B cell (primary cell): ENCODE measurements around the gene LIN7A. TPM values are rescaled to one million over a fixed set of nuclear protein-coding genes. Genes with fewer than 3 reads are reported as not detected.

Experiments used
- ATAC-seq: fragments of 200-7000 bp; cut with Tn5 transposase; one replicate; pipeline ENCODE4 v1.10.0; 2021; ENCODE audit warnings: low read depth, mild to moderate bottlenecking, moderate number of reproducible peaks, moderate library complexity
- CTCF ChIA-PET: fragments of 350-600 bp; sonication (Branson Sonifier 250); formaldehyde crosslinking; loops from one replicate; lab custom pipeline; 2021; ENCODE audit warnings: antibody characterized with exemption, inconsistent platforms; lab: Charles Lee
- POLR2A ChIA-PET: fragments of 350-600 bp; sonication (Branson Sonifier 250); formaldehyde crosslinking; loops from one replicate; lab custom pipeline; 2021; ENCODE audit warnings: antibody characterized with exemption; lab: Charles Lee
- DNase-seq: peaks from one replicate; pipeline ENCODE4 v3.0.0; 2013
- H2AFZ ChIP-seq: 2 replicates; pipeline ENCODE4 v1.6.1; 2012; ENCODE audit warnings: mild to moderate bottlenecking, low read depth, low read length; ENCODE audit not compliant: insufficient read depth, poor library complexity, severe bottlenecking
- H3K27ac ChIP-seq, 2 donors: 1 replicate in 1 of 2; 2 replicates in 1 of 2; pipeline ENCODE4 v1.5.1; 2012 to 2013; ENCODE audit warnings: low read length in 2 of 2, mild to moderate bottlenecking in 2 of 2, moderate library complexity in 1 of 2
- H3K27me3 ChIP-seq, 4 experiments: fragments of 200-600 bp in 1 of 4; sonication (generic) in 1 of 4; replicated peaks in 1 of 4; 1 replicate in 2 of 4; 2 replicates in 2 of 4; pipeline versions ENCODE4 v1.6.1 to v1.7.0; 2013 to 2016; ENCODE audit warnings: low read length in 3 of 4, mild to moderate bottlenecking in 2 of 4, mixed read lengths in 1 of 4, moderate library complexity in 1 of 4; ENCODE audit not compliant: insufficient read depth in 4 of 4, control insufficient read depth in 3 of 4; ENCODE audit errors: control extremely low read depth in 1 of 4
- H3K36me3 ChIP-seq, 2 experiments: replicated peaks in 1 of 2; 1 replicate in 1 of 2; 2 replicates in 1 of 2; pipeline versions ENCODE4 v1.6.1 to v1.7.1; 2013; ENCODE audit warnings: low read length in 1 of 2; ENCODE audit not compliant: insufficient read depth in 2 of 2, control insufficient read depth in 1 of 2; ENCODE audit errors: control extremely low read depth in 1 of 2, extremely low read depth in 1 of 2
- H3K4me1 ChIP-seq, 2 donors: fragments of 200-600 bp in 1 of 2; sonication (generic) in 1 of 2; 1 replicate in 1 of 2; 2 replicates in 1 of 2; pipeline versions ENCODE4 v1.5.1 to v1.6.1; 2013 to 2017; ENCODE audit warnings: low read length in 2 of 2; ENCODE audit not compliant: control insufficient read depth in 2 of 2, insufficient read depth in 2 of 2
- H3K4me2 ChIP-seq: replicated peaks from 2 replicates; pipeline ENCODE3; 2012; ENCODE audit warnings: mild to moderate bottlenecking, low read depth, low read length; ENCODE audit not compliant: poor library complexity, severe bottlenecking
- H3K4me3 ChIP-seq, 5 experiments: fragments of 200-600 bp in 1 of 5; sonication (generic) in 1 of 5; 1 replicate in 3 of 5; 2 replicates in 2 of 5; pipeline versions ENCODE4 v1.5.1 to v1.7.0; 2011 to 2016; ENCODE audit warnings: low read length in 4 of 5, mild to moderate bottlenecking in 4 of 5, low read depth in 2 of 5, control low read depth in 1 of 5, moderate library complexity in 1 of 5; ENCODE audit not compliant: insufficient read depth in 1 of 5; ENCODE audit errors: control extremely low read depth in 1 of 5, extremely low read depth in 1 of 5
- H3K79me2 ChIP-seq: fragments of 200-600 bp; sonication (generic); one replicate; pipeline ENCODE4 v1.6.0; 2016; ENCODE audit warnings: low read length; ENCODE audit not compliant: control insufficient read depth, insufficient read depth
- H3K9ac ChIP-seq: fragments of 200-600 bp; sonication (generic); 2 replicates; pipeline ENCODE4 v1.6.1; 2017; ENCODE audit warnings: mild to moderate bottlenecking, low read length, moderate library complexity
- H3K9me3 ChIP-seq, 3 donors: one replicate each; pipeline versions ENCODE4 v1.6.1 to v1.7.1; 2013; ENCODE audit warnings: low read length in 2 of 3; ENCODE audit not compliant: control insufficient read depth in 2 of 3, insufficient read depth in 1 of 3; ENCODE audit errors: control extremely low read depth in 1 of 3
- H4K20me1 ChIP-seq: 2 replicates; pipeline ENCODE4 v1.6.0; 2012; ENCODE audit warnings: mild to moderate bottlenecking, low read length; ENCODE audit not compliant: insufficient read depth, control insufficient read depth, poor library complexity, severe bottlenecking
- H3K27ac Mint-ChIP-seq: one replicate; pipeline ENCODE4 v1.8.0; 2021; ENCODE audit warnings: mixed read lengths
- H3K27me3 Mint-ChIP-seq: one replicate; pipeline ENCODE4 v1.8.0; 2021; ENCODE audit warnings: mixed read lengths
- H3K4me1 Mint-ChIP-seq: one replicate; pipeline ENCODE4 v1.8.0; 2021; ENCODE audit warnings: mixed read lengths
- H3K4me3 Mint-ChIP-seq: one replicate; pipeline ENCODE4 v1.8.0; 2021; ENCODE audit warnings: mixed read lengths
- H3K9me3 Mint-ChIP-seq: one replicate; pipeline ENCODE4 v1.8.0; 2022; ENCODE audit warnings: mixed read lengths; ENCODE audit not compliant: insufficient read depth
- CTCF ChIP-seq: fragments of 200-600 bp; IDR thresholded peaks from one replicate; pipeline ENCODE4 v1.8.0; 2022; ENCODE audit warnings: antibody characterized with exemption, mild to moderate bottlenecking
- EZH2 ChIP-seq: IDR thresholded peaks from 2 replicates; pipeline ENCODE4 v1.6.1; 2012; ENCODE audit warnings: borderline replicate concordance, low read depth, mild to moderate bottlenecking, moderate library complexity, low read length; ENCODE audit not compliant: insufficient read depth, poor library complexity, severe bottlenecking
- WGBS: methylation state at CpG from one replicate; pipeline ENCODE4 v1.1.5; 2013; ENCODE audit warnings: missing lambda C conversion rate; ENCODE audit not compliant: insufficient coverage; 5-methylcytosine and 5-hydroxymethylcytosine counted together
- intact Hi-C: fragments of 100-400 bp; cut with micrococcal nuclease; formaldehyde crosslinking; loops from one replicate; pipeline ENCODE4 v1.10.0; 2022
- polyA plus RNA-seq: library from polyadenylated mRNA; depleted of rRNA; stranded (reverse); fragments of >200 nt; gene quantifications from 2 replicates; pipeline ENCODE4 v1.2.3, GENCODE V29; 2012
- total RNA-seq, 2 donors: library from RNA; stranded (reverse); fragments of 120-200 nt in 1 of 2; gene quantifications; 1 replicate in 1 of 2; 2 replicates in 1 of 2; pipeline versions ENCODE4 v1.2.3 to v1.2.4, GENCODE V29; 2013 to 2022

LIN7A gene
- total and polyA plus RNA-seq, 2 donors (not counting 1 experiment from before 2014, with no cell fraction given): 0.10 TPM; not detected in 1

- TF ChIP-seq EZH2 (no peak), CTCF (no peak)
- Histone ChIP-seq H3K4me2 (no peak overlapping the region), H3K9ac (no peak overlapping the region), H3K79me2 (no peaks in the 10 kb centered on the region), H3K36me3 (no peaks in the 10 kb centered on the region), H2AFZ (no peak overlapping the region), H3K4me3 (no peak overlapping the region), H3K27me3 (no peaks in the 10 kb centered on the region), H3K9me3 (no peaks in the 10 kb centered on the region), H4K20me1 (no peaks in the 10 kb centered on the region), H3K27ac (no peak overlapping the region), H3K4me1 (no peaks in the 10 kb centered on the region)
- no peak overlapping the region for H3K4me3 Mint-ChIP-seq
- POLR2A ChIA-PET: no interaction called here
- intact Hi-C loops: no loop called here
- no peak overlapping the region for H3K27ac Mint-ChIP-seq
- DNase-seq (no peak), ATAC-seq (no peak)
- H3K9me3 Mint-ChIP-seq: no peaks in the 10 kb centered on the region
- 100% methylated on average over 1 of the region's 4 CpGs for WGBS
- no peaks in the 10 kb centered on the region for H3K4me1 Mint-ChIP-seq
- CTCF ChIA-PET: no interaction called here
- H3K27me3 Mint-ChIP-seq: no peaks in the 10 kb centered on the region
Observed at GRCh38 chr12:80862531-80862930, 75.2 kb downstream of the LIN7A start.

GRCh38 chr12:80861641-80862378 lies 75.9 kb downstream of the LIN7A start:
- 79% methylated on average over 1 of the region's 2 CpGs for WGBS
- H2AFZ ChIP-seq: no peak overlapping the region
- no peaks in the 10 kb centered on the region for H3K4me1 Mint-ChIP-seq
- no peak overlapping the region for H3K4me2 ChIP-seq
- H4K20me1 ChIP-seq: no peaks in the 10 kb centered on the region
- ChIA-PET POLR2A (no interaction called here), CTCF (no interaction called here)
- H3K27me3 Mint-ChIP-seq: no peaks in the 10 kb centered on the region
- DNase-seq (no peak), ATAC-seq (no peak)
- no peaks in the 10 kb centered on the region for H3K79me2 ChIP-seq
- no peak overlapping the region for H3K9ac ChIP-seq
- no peak overlapping the region for H3K27ac ChIP-seq
- H3K4me3 Mint-ChIP-seq: no peak overlapping the region
- H3K4me1 ChIP-seq: no peaks in the 10 kb centered on the region
- no peaks in the 10 kb centered on the region for H3K36me3 ChIP-seq
- intact Hi-C loops: no loop called here
- H3K4me3 ChIP-seq: no peak overlapping the region
- no peaks in the 10 kb centered on the region for H3K27me3 ChIP-seq
- no peaks in the 10 kb centered on the region for H3K9me3 ChIP-seq
- H3K27ac Mint-ChIP-seq: no peak overlapping the region
- TF ChIP-seq EZH2 (no peak), CTCF (no peak)
- H3K9me3 Mint-ChIP-seq: no peaks in the 10 kb centered on the region
